ENCODE results near the gene TBCEL.

Gene TBCEL

GRCh38 chr11:121063728-121064127 is 39.8 kb downstream of the TBCEL start:
- no peak for DNase-seq (ENCODE audit: low read depth in 2 of 2)

- no peak for DNase-seq (ENCODE audit: low read depth in 2 of 2)
These were observed 42.7 kb downstream of the TBCEL start for GRCh38 chr11:121066623-121067022.

GRCh38 chr11:121067026-121067425 is 43.1 kb downstream of the TBCEL start:
- no peak for DNase-seq (ENCODE audit: low read depth in 2 of 2)

GRCh38 chr11:121067453-121067852 is 43.6 kb downstream of the TBCEL start:
- no peak for DNase-seq (ENCODE audit: low read depth in 2 of 2)

- DNase-seq (ENCODE audit: low read depth in 2 of 2) = no peak
These were observed 44.2 kb downstream of the TBCEL start for GRCh38 chr11:121067962-121068647.

- no peak for DNase-seq (ENCODE audit: low read depth in 2 of 2)
These were observed 44.9 kb downstream of the TBCEL start for GRCh38 chr11:121068787-121069186.

GRCh38 chr11:121070951-121071845 is 47.3 kb downstream of the TBCEL start:
- no peak for DNase-seq (ENCODE audit: low read depth in 2 of 2)

GRCh38 chr11:121071846-121072450 is 48.0 kb downstream of the TBCEL start:
- no peak for DNase-seq (ENCODE audit: low read depth in 2 of 2)

GRCh38 chr11:121081321-121081720 is 57.4 kb downstream of the TBCEL start:
- no peak for DNase-seq (ENCODE audit: low read depth in 2 of 2)

GRCh38 chr11:121082219-121082618 is 58.3 kb downstream of the TBCEL start:
- DNase-seq (ENCODE audit: low read depth in 2 of 2) = no peak

GRCh38 chr11:121082670-121083069 is 58.8 kb downstream of the TBCEL start:
- no peak for DNase-seq (ENCODE audit: low read depth in 2 of 2)

GRCh38 chr11:121086866-121087265 is 63.0 kb downstream of the TBCEL start:
- no peak for DNase-seq (ENCODE audit: low read depth in 2 of 2)

GRCh38 chr11:121089566-121089965 is 65.7 kb downstream of the TBCEL start:
- DNase-seq (ENCODE audit: low read depth in 2 of 2) = no peak

- no peak for DNase-seq (ENCODE audit: low read depth in 2 of 2)
These were observed 66.3 kb downstream of the TBCEL start for GRCh38 chr11:121090145-121090721.

GRCh38 chr11:121091492-121092152 is 67.7 kb downstream of the TBCEL start:
- DNase-seq (ENCODE audit: low read depth in 2 of 2) = no peak

- no peak for DNase-seq (ENCODE audit: low read depth in 2 of 2)
These were observed 71.7 kb downstream of the TBCEL start for GRCh38 chr11:121095561-121095960.

GRCh38 chr11:121099364-121099763 is 75.5 kb downstream of the TBCEL start:
- no peak for DNase-seq (ENCODE audit: low read depth in 2 of 2)

- DNase-seq (ENCODE audit: low read depth in 2 of 2) = no peak
These were observed 76.0 kb downstream of the TBCEL start for GRCh38 chr11:121099885-121100284.

- DNase-seq (ENCODE audit: low read depth in 2 of 2) = no peak
These were observed 77.0 kb downstream of the TBCEL start, which contains the start of gene TECTA for GRCh38 chr11:121100943-121101342. TSS of gene TECTA (plus strand) at chr11:121101243. CDS start at chr11:121102666, 1,423 bp downstream.

- no peak for DNase-seq (ENCODE audit: low read depth in 2 of 2)
These were observed 80.4 kb downstream of the TBCEL start for GRCh38 chr11:121104312-121104762.

GRCh38 chr11:121105063-121105480 is 81.2 kb downstream of the TBCEL start:
- DNase-seq (ENCODE audit: low read depth in 2 of 2) = no peak

All from fibroblast of skin of left quadriceps (primary cell).